ENCODE results near the gene SPTB. TPM values are rescaled to one million over a fixed set of nuclear protein-coding genes. Genes with fewer than 3 reads are reported as not detected.

SPTB gene
- total RNA-seq, 1 donor from 2014 or later = 0.98 TPM

DNA sequence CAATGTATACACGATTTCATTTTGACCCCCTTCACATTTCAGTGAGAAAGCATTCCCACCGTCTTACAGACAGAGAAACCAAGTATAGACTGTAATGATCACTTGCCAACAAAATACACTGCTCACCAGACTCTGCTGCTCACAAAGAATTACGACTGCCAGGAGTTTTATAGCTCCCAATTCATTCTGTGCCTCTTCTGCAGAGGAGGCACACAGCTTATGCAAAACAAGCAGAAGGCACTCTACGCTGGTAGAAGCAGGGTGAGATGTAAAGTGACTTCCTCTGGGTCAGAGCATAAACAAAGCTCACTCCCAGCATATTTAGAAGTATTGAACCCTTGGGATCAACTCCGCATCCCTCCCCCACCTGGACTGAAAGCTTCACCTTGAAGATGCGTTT is 14.6 kb downstream of the SPTB start:
- TF ChIP-seq CTCF (IDR thresholded peaks at IDR 0.05) = no peak
- Histone ChIP-seq H3K27ac (no peak overlapping the region), H3K4me1 (no peaks in the 10 kb centered on the region), H3K36me3 (no peaks in the 10 kb centered on the region), H3K27me3 (no peaks in the 10 kb centered on the region), H3K9me3 (no peaks in the 10 kb centered on the region), H3K4me3 (no peak overlapping the region)
- no peak for DNase-seq (ENCODE audit: extremely low spot score in 2 of 2)
- intact Hi-C loops (cut with DNase I) = no loop called here

DNA sequence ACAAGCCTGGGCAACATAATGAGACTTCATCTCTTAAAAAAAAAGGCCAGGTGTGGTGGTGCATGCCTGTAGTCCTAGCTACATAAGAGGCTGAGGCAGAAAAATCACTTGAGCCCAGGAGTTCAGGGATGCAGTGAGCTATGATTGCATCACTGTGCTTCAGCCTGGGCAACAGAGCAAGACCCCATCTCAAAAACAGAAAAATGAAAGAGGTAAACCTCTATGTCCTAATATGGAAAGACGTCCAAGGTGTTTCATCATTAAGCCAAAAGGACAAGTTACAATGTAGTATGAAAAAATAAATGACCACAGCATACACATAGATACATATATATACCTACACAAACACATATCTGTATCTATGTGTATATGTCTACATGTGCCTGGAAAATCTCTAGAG is 15.4 kb downstream of the SPTB start:
- TF ChIP-seq CTCF (IDR thresholded peaks at IDR 0.05) (no peak), POLR2A (IDR thresholded peaks at IDR 0.05) (no peak), POLR2AphosphoS5 (IDR thresholded peaks at IDR 0.05; ENCODE audit: insufficient read depth in 1 of 2, low read depth in 1 of 2) (no peak)
- Histone ChIP-seq H3K27ac (no peak overlapping the region), H3K36me3 (no peaks in the 10 kb centered on the region), H3K27me3 (no peaks in the 10 kb centered on the region), H3K4me3 (no peak overlapping the region), H3K9me3 (no peaks in the 10 kb centered on the region), H3K4me1 (no peaks in the 10 kb centered on the region)
- no peak for DNase-seq (ENCODE audit: extremely low spot score in 2 of 2)
- intact Hi-C loops (cut with DNase I) = no loop called here

- Histone ChIP-seq H3K4me3 (no peak overlapping the region), H3K36me3 (no peaks in the 10 kb centered on the region), H3K27me3 (no peaks in the 10 kb centered on the region), H3K27ac (no peak overlapping the region), H3K9me3 (no peaks in the 10 kb centered on the region), H3K4me1 (no peaks in the 10 kb centered on the region)
- no peak for DNase-seq (ENCODE audit: extremely low spot score in 2 of 2)
- intact Hi-C loops (cut with DNase I) = no loop called here
- no peak for TF ChIP-seq CTCF (IDR thresholded peaks at IDR 0.05)
- no peak for TF ChIP-seq POLR2A (IDR thresholded peaks at IDR 0.05)
- TF ChIP-seq POLR2AphosphoS5 (IDR thresholded peaks at IDR 0.05; ENCODE audit: insufficient read depth in 1 of 2, low read depth in 1 of 2) = no peak
These were observed 17.8 kb downstream of the SPTB start for GRCh38 chr14:64861916-64862315.

DNA sequence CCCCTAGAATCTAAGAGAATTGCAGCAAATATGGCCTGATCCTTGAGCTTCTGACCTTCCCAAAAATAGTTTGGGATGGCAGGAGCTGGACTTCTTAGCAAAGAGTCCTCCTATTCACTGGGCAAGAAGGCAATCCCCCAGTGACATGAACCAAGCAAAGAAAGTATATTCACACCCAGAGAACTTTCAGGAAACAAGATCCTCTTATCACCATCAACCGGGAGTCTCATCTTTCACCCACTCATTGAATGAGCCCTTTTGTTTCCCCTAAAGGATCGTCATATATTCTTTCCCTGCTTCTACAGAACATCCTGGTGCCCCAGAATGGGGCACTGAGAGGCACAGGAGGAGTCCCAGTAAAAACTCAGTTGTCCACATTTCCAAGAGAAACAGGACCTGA is 19.7 kb downstream of the SPTB start:
- Histone ChIP-seq H3K27me3 (no peaks in the 10 kb centered on the region), H3K27ac (no peak overlapping the region), H3K9me3 (no peaks in the 10 kb centered on the region), H3K36me3 (no peaks in the 10 kb centered on the region), H3K4me3 (no peak overlapping the region), H3K4me1 (no peaks in the 10 kb centered on the region)
- intact Hi-C loops (cut with DNase I) = no loop called here
- no peak for DNase-seq (ENCODE audit: extremely low spot score in 2 of 2)
- no peak for TF ChIP-seq POLR2AphosphoS5 (IDR thresholded peaks at IDR 0.05; ENCODE audit: insufficient read depth in 1 of 2, low read depth in 1 of 2)
- no peak for TF ChIP-seq CTCF (IDR thresholded peaks at IDR 0.05)
- no peak for TF ChIP-seq POLR2A (IDR thresholded peaks at IDR 0.05)

- intact Hi-C loops (cut with DNase I) = no loop called here
- Histone ChIP-seq H3K27ac (no peak overlapping the region), H3K4me1 (no peaks in the 10 kb centered on the region), H3K36me3 (no peaks in the 10 kb centered on the region), H3K27me3 (no peaks in the 10 kb centered on the region), H3K9me3 (no peaks in the 10 kb centered on the region), H3K4me3 (no peak overlapping the region)
- no peak for TF ChIP-seq POLR2A (IDR thresholded peaks at IDR 0.05)
- no peak for TF ChIP-seq POLR2AphosphoS5 (IDR thresholded peaks at IDR 0.05; ENCODE audit: insufficient read depth in 1 of 2, low read depth in 1 of 2)
- TF ChIP-seq CTCF (IDR thresholded peaks at IDR 0.05) = no peak
- no peak for DNase-seq (ENCODE audit: extremely low spot score in 2 of 2)
These were observed 21.5 kb downstream of the SPTB start for GRCh38 chr14:64857979-64858744.
